HepG2 (cell line): ENCODE results near the gene SLC26A9. TPM values are rescaled to one million over a fixed set of nuclear protein-coding genes. Genes with fewer than 3 reads are reported as not detected.

ENCODE experiments used
- EZH2 ChIP-seq: conservative IDR thresholded peaks from 2 replicates; pipeline ENCODE4 v1.6.1; 2012; ENCODE audit warnings: mild to moderate bottlenecking, low read depth, low read length, moderate library complexity
- FOXP4 ChIP-seq: sonication (generic); formaldehyde crosslinking; IDR thresholded peaks from 2 replicates; pipeline ENCODE4 v1.4.0; 2020; ENCODE audit warnings: missing genetic modification reagents
- GATAD2A ChIP-seq: IDR thresholded peaks from 2 replicates; pipeline ENCODE4 v1.6.1; 2016
- GTF2F1 ChIP-seq: fragments of 150-350 bp; IDR thresholded peaks from 2 replicates; pipeline ENCODE4 v1.6.1; 2014; ENCODE audit warnings: low read length
- HMG20B ChIP-seq: conservative IDR thresholded peaks from 2 replicates; pipeline ENCODE4 v1.6.1; 2016; ENCODE audit warnings: missing genetic modification reagents, missing compliant biosample characterization
- HNF4A ChIP-seq: sonication (generic); formaldehyde crosslinking; IDR thresholded peaks from 2 replicates; pipeline ENCODE4 v1.4.0; 2020; ENCODE audit warnings: missing genetic modification reagents
- NFKBIZ ChIP-seq: IDR thresholded peaks from 2 replicates; pipeline ENCODE4 v1.6.1; 2018; ENCODE audit warnings: missing genetic modification reagents, missing compliant biosample characterization
- NR2F1 ChIP-seq, 2 experiments: fragments of 450-650 bp in 1 of 2; formaldehyde crosslinking in 1 of 2; IDR thresholded peaks; 2 replicates each; pipeline versions ENCODE4 v1.5.0 to v1.6.1; 2016 to 2020; ENCODE audit warnings: mild to moderate bottlenecking in 1 of 2, missing compliant biosample characterization in 1 of 2, missing genetic modification reagents in 1 of 2, moderate library complexity in 1 of 2
- NRL ChIP-seq: sonication (generic); formaldehyde crosslinking; IDR thresholded peaks from 2 replicates; pipeline ENCODE4 v1.5.0; 2020; ENCODE audit warnings: missing genetic modification reagents, mild to moderate bottlenecking, moderate library complexity, borderline replicate concordance
- PREB ChIP-seq: sonication (generic); formaldehyde crosslinking; IDR thresholded peaks from 2 replicates; pipeline ENCODE4 v1.4.0; 2020; ENCODE audit warnings: missing genetic modification reagents
- REL ChIP-seq: sonication (generic); formaldehyde crosslinking; conservative IDR thresholded peaks from 2 replicates; pipeline ENCODE4 v1.8.0; 2022; ENCODE audit warnings: mild to moderate bottlenecking, missing genetic modification reagents, moderate library complexity
- SP5 ChIP-seq: IDR thresholded peaks from 2 replicates; pipeline ENCODE4 v1.6.1; 2016; ENCODE audit warnings: low read depth, borderline replicate concordance
- TOE1 ChIP-seq: sonication (generic); formaldehyde crosslinking; IDR thresholded peaks from 2 replicates; pipeline ENCODE4 v1.4.0; 2020; ENCODE audit warnings: mild to moderate bottlenecking, missing genetic modification reagents
- TRIM24 ChIP-seq: sonication (generic); formaldehyde crosslinking; IDR thresholded peaks from 2 replicates; pipeline ENCODE4 v1.8.0; 2022; ENCODE audit warnings: mild to moderate bottlenecking, missing genetic modification reagents
- ZMYM3 ChIP-seq: sonication (generic); formaldehyde crosslinking; IDR thresholded peaks from 2 replicates; pipeline ENCODE4 v1.5.1; 2020; ENCODE audit warnings: mild to moderate bottlenecking, missing genetic modification reagents
- ZNF124 ChIP-seq: sonication (generic); formaldehyde crosslinking; IDR thresholded peaks from 2 replicates; pipeline ENCODE4 v1.4.0; 2020; ENCODE audit warnings: missing genetic modification reagents
- ZNF263 ChIP-seq: sonication (generic); formaldehyde crosslinking; IDR thresholded peaks from 2 replicates; pipeline ENCODE4 v1.4.0; 2020; ENCODE audit warnings: missing genetic modification reagents
- ZNF331 ChIP-seq: sonication (generic); formaldehyde crosslinking; IDR thresholded peaks from 2 replicates; pipeline ENCODE4 v1.4.0; 2020; ENCODE audit warnings: missing genetic modification reagents
- ZNF34 ChIP-seq: sonication (generic); formaldehyde crosslinking; IDR thresholded peaks from 2 replicates; pipeline ENCODE4 v1.4.0; 2020; ENCODE audit warnings: mild to moderate bottlenecking, missing genetic modification reagents, borderline replicate concordance
- ZNF788 ChIP-seq: sonication (generic); formaldehyde crosslinking; IDR thresholded peaks from 2 replicates; pipeline ENCODE4 v1.5.0; 2020; ENCODE audit warnings: mild to moderate bottlenecking, missing genetic modification reagents, borderline replicate concordance
- ZNF839 ChIP-seq: sonication (generic); formaldehyde crosslinking; IDR thresholded peaks from 2 replicates; pipeline ENCODE4 v1.4.0; 2020; ENCODE audit warnings: missing genetic modification reagents, mild to moderate bottlenecking, borderline replicate concordance
- polyA plus RNA-seq, 8 experiments: library from polyadenylated mRNA; depleted of rRNA in 3 of 8; stranded (reverse) in 7 of 8; unstranded in 1 of 8; fragments of >200 nt; fragmentation: Illumina TruSeq in 4 of 8; extraction: Trizol in 4 of 8; gene quantifications; 2 replicates each; pipeline versions ENCODE4 v1.2.1 to v1.2.3, GENCODE V29; 2011 to 2016; ENCODE audit warnings: low read depth in 4 of 8, missing spikeins in 1 of 8, mixed read lengths in 1 of 8; ENCODE audit not compliant: insufficient read depth in 1 of 8
- total RNA-seq, 5 experiments: library from RNA; depleted of rRNA; stranded (reverse); fragments of >200 nt; fragmentation: Illumina TruSeq; extraction: Trizol; gene quantifications; 2 replicates each; pipeline ENCODE4 v1.2.3, GENCODE V29; 2016; ENCODE audit warnings: low read depth in 1 of 5
- TF ChIP-seq, protein P1 (sequence below): IDR thresholded peaks from 2 replicates; pipeline ENCODE4 v1.6.1; 2016
- TF ChIP-seq, protein P2 (sequence below): sonication (generic); formaldehyde crosslinking; IDR thresholded peaks from 2 replicates; pipeline ENCODE4 v1.4.0; 2020; ENCODE audit warnings: missing genetic modification reagents

SLC26A9 gene
- total and polyA plus RNA-seq, 2 of the 13 experiments (the other 11 are each of a cell fraction or from before 2014, with no cell fraction given): 0.11 to 0.15 TPM

DNA sequence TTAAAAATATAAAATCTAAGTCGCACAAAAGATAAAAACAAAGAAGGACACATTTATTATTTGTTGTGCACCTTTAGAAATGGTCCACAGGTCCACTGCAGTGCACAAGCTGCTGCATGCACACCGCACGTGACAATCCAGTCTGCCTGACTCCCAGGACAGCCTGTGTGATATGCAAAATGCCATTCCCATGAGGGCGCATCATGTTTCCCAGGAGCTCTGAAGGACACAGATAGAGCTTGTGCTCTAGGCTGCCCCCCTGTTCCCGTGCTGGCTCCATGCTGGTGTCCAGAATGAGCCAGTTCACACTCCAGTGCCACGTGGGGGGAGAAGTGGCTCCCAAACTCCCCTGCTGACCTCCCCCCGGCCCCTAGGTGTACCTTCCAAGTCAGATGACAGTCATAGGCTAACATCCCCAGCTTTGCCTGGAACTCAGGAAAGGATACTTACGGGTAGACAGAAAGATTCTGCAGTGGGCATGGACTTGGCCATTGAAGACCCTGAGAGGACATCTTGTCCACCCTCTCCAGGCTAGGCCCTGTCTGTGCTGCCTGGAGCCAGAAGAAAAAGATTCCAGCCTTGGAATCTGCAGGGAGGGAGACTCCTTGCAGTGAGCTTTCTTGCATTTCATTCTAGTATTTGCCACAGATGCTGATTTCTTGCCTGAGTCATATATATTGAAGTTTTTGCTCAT is 33.6 kb upstream of the SLC26A9 start (continued):
- no peak for TF ChIP-seq ZNF34 (CRISPR knock-in tag)
- TF ChIP-seq, protein P1, sequence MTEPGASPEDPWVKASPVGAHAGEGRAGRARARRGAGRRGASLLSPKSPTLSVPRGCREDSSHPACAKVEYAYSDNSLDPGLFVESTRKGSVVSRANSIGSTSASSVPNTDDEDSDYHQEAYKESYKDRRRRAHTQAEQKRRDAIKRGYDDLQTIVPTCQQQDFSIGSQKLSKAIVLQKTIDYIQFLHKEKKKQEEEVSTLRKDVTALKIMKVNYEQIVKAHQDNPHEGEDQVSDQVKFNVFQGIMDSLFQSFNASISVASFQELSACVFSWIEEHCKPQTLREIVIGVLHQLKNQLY (CRISPR knock-in tag): peak; percentile 82
- no peak for TF ChIP-seq PREB
- TF ChIP-seq ZMYM3: no peak
- no peak for TF ChIP-seq NFKBIZ
- TF ChIP-seq GTF2F1: no peak
- no peak for TF ChIP-seq REL
- no peak for TF ChIP-seq SP5 (CRISPR knock-in tag)
- no peak for TF ChIP-seq ZNF839 (CRISPR knock-in tag)
- TF ChIP-seq FOXP4 (CRISPR knock-in tag): no peak
- TF ChIP-seq NRL (CRISPR knock-in tag): no peak
- peak; percentile 42; the same call in 1 of the 2 replicates for TF ChIP-seq GATAD2A (CRISPR knock-in tag)
- no peak for TF ChIP-seq NR2F1 (CRISPR knock-in tag; IDR thresholded peaks at IDR 0.05)
- TF ChIP-seq ZNF124 (CRISPR knock-in tag): no peak
- TF ChIP-seq, protein P2, sequence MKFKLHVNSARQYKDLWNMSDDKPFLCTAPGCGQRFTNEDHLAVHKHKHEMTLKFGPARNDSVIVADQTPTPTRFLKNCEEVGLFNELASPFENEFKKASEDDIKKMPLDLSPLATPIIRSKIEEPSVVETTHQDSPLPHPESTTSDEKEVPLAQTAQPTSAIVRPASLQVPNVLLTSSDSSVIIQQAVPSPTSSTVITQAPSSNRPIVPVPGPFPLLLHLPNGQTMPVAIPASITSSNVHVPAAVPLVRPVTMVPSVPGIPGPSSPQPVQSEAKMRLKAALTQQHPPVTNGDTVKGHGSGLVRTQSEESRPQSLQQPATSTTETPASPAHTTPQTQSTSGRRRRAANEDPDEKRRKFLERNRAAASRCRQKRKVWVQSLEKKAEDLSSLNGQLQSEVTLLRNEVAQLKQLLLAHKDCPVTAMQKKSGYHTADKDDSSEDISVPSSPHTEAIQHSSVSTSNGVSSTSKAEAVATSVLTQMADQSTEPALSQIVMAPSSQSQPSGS: no peak
- no peak for TF ChIP-seq ZNF263
- TF ChIP-seq HMG20B (CRISPR knock-in tag): no peak
- no peak for TF ChIP-seq EZH2
- TF ChIP-seq HNF4A (CRISPR knock-in tag): peak; percentile 46; the same call in 1 of the 2 replicates
- TF ChIP-seq ZNF331: peak; percentile 48; the same call in 1 of the 2 replicates
- no peak for TF ChIP-seq TOE1 (CRISPR knock-in tag)
- TF ChIP-seq ZNF788 (CRISPR knock-in tag): no peak
- no peak for TF ChIP-seq TRIM24
